ENCODE measurements around the gene ELN.

The ELN gene

GRCh38 chr7:74051629-74052410 is 23.8 kb downstream of the ELN start:
- H3K27ac ChIP-seq (ENCODE audit: insufficient read depth, low read depth, low read length, poor library complexity, severe bottlenecking): no peak overlapping the region
- no peaks in the 10 kb centered on the region for H3K36me3 ChIP-seq (ENCODE audit: control insufficient read depth, insufficient read depth, low read length)
- no peak overlapping the region for H3K4me3 ChIP-seq (ENCODE audit: insufficient read depth, low read depth, low read length)
- 62 to 66% methylated on average over 16 of the region's 16 CpGs for WGBS, 2 experiments
- H3K9me3 ChIP-seq (ENCODE audit: control insufficient read depth, low read length): no peaks in the 10 kb centered on the region
- H3K4me1 ChIP-seq (ENCODE audit: control insufficient read depth, insufficient read depth, low read length): no peaks in the 10 kb centered on the region
- no peaks in the 10 kb centered on the region for H3K27me3 ChIP-seq (ENCODE audit: control insufficient read depth, insufficient read depth, low read length, poor library complexity, severe bottlenecking)

- no peaks in the 10 kb centered on the region for H3K36me3 ChIP-seq (ENCODE audit: control insufficient read depth, insufficient read depth, low read length)
- no peak overlapping the region for H3K27ac ChIP-seq (ENCODE audit: insufficient read depth, low read depth, low read length, poor library complexity, severe bottlenecking)
- no peaks in the 10 kb centered on the region for H3K4me1 ChIP-seq (ENCODE audit: control insufficient read depth, insufficient read depth, low read length)
- no peak overlapping the region for H3K4me3 ChIP-seq (ENCODE audit: insufficient read depth, low read depth, low read length)
- no peaks in the 10 kb centered on the region for H3K27me3 ChIP-seq (ENCODE audit: control insufficient read depth, insufficient read depth, low read length, poor library complexity, severe bottlenecking)
- no peaks in the 10 kb centered on the region for H3K9me3 ChIP-seq (ENCODE audit: control insufficient read depth, low read length)
- 82% methylated on average over 1 of the region's 1 CpG for WGBS, 2 experiments
These were observed 24.7 kb downstream of the ELN start for GRCh38 chr7:74052628-74053027.

GRCh38 chr7:74053589-74054186 is 25.7 kb downstream of the ELN start:
- no peaks in the 10 kb centered on the region for H3K9me3 ChIP-seq (ENCODE audit: control insufficient read depth, low read length)
- H3K36me3 ChIP-seq (ENCODE audit: control insufficient read depth, insufficient read depth, low read length): no peaks in the 10 kb centered on the region
- H3K4me1 ChIP-seq (ENCODE audit: control insufficient read depth, insufficient read depth, low read length): no peaks in the 10 kb centered on the region
- peaks cover 5% of the 10 kb centered on the region for H3K27me3 ChIP-seq (ENCODE audit: control insufficient read depth, insufficient read depth, low read length, poor library complexity, severe bottlenecking)
- 93 to 94% methylated on average over 3 of the region's 3 CpGs for WGBS, 2 experiments
- no peak overlapping the region for H3K4me3 ChIP-seq (ENCODE audit: insufficient read depth, low read depth, low read length)
- no peak overlapping the region for H3K27ac ChIP-seq (ENCODE audit: insufficient read depth, low read depth, low read length, poor library complexity, severe bottlenecking)

DNA sequence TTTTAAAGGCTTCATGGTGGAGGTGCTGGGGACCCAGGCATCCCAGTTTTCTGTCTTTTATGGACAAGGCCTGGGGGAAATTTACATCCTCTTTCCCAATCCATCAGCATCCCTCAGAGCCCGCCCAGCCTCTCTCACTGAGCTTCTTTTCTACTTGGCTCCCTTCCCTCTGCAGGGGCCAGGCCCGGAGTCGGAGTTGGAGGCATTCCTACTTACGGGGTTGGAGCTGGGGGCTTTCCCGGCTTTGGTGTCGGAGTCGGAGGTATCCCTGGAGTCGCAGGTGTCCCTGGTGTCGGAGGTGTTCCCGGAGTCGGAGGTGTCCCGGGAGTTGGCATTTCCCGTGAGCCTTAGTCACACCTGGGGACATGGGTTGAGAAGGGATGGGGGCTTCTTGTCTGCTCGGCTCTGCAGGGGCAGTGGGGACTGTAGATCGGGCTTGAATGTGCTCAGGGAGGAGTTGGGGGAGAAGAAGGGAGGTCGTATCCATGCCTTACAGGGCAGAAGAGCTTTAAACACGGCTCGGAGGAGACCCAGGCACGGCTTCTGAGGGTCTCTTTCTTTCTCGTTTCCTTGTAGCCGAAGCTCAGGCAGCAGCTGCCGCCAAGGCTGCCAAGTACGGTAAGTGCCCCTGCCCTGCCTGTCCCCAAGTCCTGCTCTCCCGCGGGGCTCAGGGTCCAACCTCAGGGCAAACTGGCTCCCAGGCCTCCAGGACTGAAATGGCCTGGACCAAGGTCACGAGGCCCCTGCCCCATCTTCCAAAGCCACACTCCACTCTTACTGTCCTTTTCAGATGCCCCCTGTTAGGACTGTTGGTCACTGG is 28.3 kb downstream of the ELN start:
- Histone ChIP-seq H3K27me3 (ENCODE audit: control insufficient read depth, insufficient read depth, low read length, poor library complexity, severe bottlenecking) (peaks cover 5% of the 10 kb centered on the region), H3K36me3 (ENCODE audit: control insufficient read depth, insufficient read depth, low read length) (no peaks in the 10 kb centered on the region), H3K9me3 (ENCODE audit: control insufficient read depth, low read length) (no peaks in the 10 kb centered on the region), H3K27ac (ENCODE audit: insufficient read depth, low read depth, low read length, poor library complexity, severe bottlenecking) (no peak overlapping the region), H3K4me3 (ENCODE audit: insufficient read depth, low read depth, low read length) (no peak overlapping the region), H3K4me1 (ENCODE audit: control insufficient read depth, insufficient read depth, low read length) (no peaks in the 10 kb centered on the region)
- 84 to 85% methylated on average over 26 of the region's 26 CpGs for WGBS, 2 experiments

- H3K36me3 ChIP-seq (ENCODE audit: control insufficient read depth, insufficient read depth, low read length): no peaks in the 10 kb centered on the region
These were observed 29.4 kb downstream of the ELN start for GRCh38 chr7:74057216-74057925.

GRCh38 chr7:74057987-74058386 is 30.0 kb downstream of the ELN start:
- Histone ChIP-seq H3K4me1 (ENCODE audit: control insufficient read depth, insufficient read depth, low read length) (no peaks in the 10 kb centered on the region), H3K36me3 (ENCODE audit: control insufficient read depth, insufficient read depth, low read length) (no peaks in the 10 kb centered on the region), H3K27ac (ENCODE audit: insufficient read depth, low read depth, low read length, poor library complexity, severe bottlenecking) (no peak overlapping the region), H3K9me3 (ENCODE audit: control insufficient read depth, low read length) (no peaks in the 10 kb centered on the region), H3K4me3 (ENCODE audit: insufficient read depth, low read depth, low read length) (no peak overlapping the region), H3K27me3 (ENCODE audit: control insufficient read depth, insufficient read depth, low read length, poor library complexity, severe bottlenecking) (peaks cover 5% of the 10 kb centered on the region)
- WGBS, 2 experiments: 85 to 91% methylated on average over 1 of the region's 1 CpG

More at GRCh38 chr7:74057216-74057925, 29.4 kb downstream of the ELN start:
- H3K4me1 ChIP-seq (ENCODE audit: control insufficient read depth, insufficient read depth, low read length): no peaks in the 10 kb centered on the region
- no peak overlapping the region for H3K4me3 ChIP-seq (ENCODE audit: insufficient read depth, low read depth, low read length)
- H3K9me3 ChIP-seq (ENCODE audit: control insufficient read depth, low read length): no peaks in the 10 kb centered on the region
- 91 to 92% methylated on average over 11 of the region's 11 CpGs for WGBS, 2 experiments
- H3K27ac ChIP-seq (ENCODE audit: insufficient read depth, low read depth, low read length, poor library complexity, severe bottlenecking): no peak overlapping the region
- H3K27me3 ChIP-seq (ENCODE audit: control insufficient read depth, insufficient read depth, low read length, poor library complexity, severe bottlenecking): peaks cover 5% of the 10 kb centered on the region

DNA sequence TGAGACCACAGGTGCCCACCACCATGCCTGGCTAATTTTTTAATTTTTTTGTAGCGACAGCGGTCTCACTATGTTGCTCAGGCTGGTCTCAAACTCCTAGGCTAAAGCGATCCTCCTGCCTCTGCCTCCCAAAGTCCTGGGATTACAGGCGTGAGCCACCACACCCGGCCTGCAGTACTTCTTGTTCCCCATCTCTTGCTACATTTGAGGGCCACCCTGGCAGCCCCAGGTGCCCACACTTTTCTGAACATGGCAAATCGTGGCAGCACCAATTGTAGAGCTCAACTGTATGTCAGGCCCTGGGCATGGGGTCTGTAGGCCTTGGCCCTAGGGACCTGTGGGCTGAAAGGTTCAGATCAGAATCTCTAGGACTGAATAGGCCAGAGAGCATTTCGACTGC is 30.5 kb downstream of the ELN start:
- Histone ChIP-seq H3K4me3 (ENCODE audit: insufficient read depth, low read depth, low read length) (no peak overlapping the region), H3K27ac (ENCODE audit: insufficient read depth, low read depth, low read length, poor library complexity, severe bottlenecking) (no peak overlapping the region), H3K36me3 (ENCODE audit: control insufficient read depth, insufficient read depth, low read length) (no peaks in the 10 kb centered on the region), H3K4me1 (ENCODE audit: control insufficient read depth, insufficient read depth, low read length) (no peaks in the 10 kb centered on the region), H3K9me3 (ENCODE audit: control insufficient read depth, low read length) (no peaks in the 10 kb centered on the region), H3K27me3 (ENCODE audit: control insufficient read depth, insufficient read depth, low read length, poor library complexity, severe bottlenecking) (peaks cover 5% of the 10 kb centered on the region)
- 89 to 92% methylated on average over 7 of the region's 7 CpGs for WGBS, 2 experiments

GRCh38 chr7:74059037-74059436 is 31.1 kb downstream of the ELN start:
- H3K9me3 ChIP-seq (ENCODE audit: control insufficient read depth, low read length): no peaks in the 10 kb centered on the region
- no peaks in the 10 kb centered on the region for H3K36me3 ChIP-seq (ENCODE audit: control insufficient read depth, insufficient read depth, low read length)
- no peak overlapping the region for H3K4me3 ChIP-seq (ENCODE audit: insufficient read depth, low read depth, low read length)
- no peaks in the 10 kb centered on the region for H3K4me1 ChIP-seq (ENCODE audit: control insufficient read depth, insufficient read depth, low read length)
- H3K27ac ChIP-seq (ENCODE audit: insufficient read depth, low read depth, low read length, poor library complexity, severe bottlenecking): no peak overlapping the region
- WGBS, 2 experiments: 78 to 81% methylated on average over 2 of the region's 2 CpGs
- H3K27me3 ChIP-seq (ENCODE audit: control insufficient read depth, insufficient read depth, low read length, poor library complexity, severe bottlenecking): peaks cover 5% of the 10 kb centered on the region

- H3K27me3 ChIP-seq (ENCODE audit: control insufficient read depth, insufficient read depth, low read length, poor library complexity, severe bottlenecking): peaks cover 5% of the 10 kb centered on the region
- H3K36me3 ChIP-seq (ENCODE audit: control insufficient read depth, insufficient read depth, low read length): no peaks in the 10 kb centered on the region
- WGBS, 2 experiments: 86 to 87% methylated on average over 21 of the region's 21 CpGs
- H3K4me3 ChIP-seq (ENCODE audit: insufficient read depth, low read depth, low read length): no peak overlapping the region
- H3K27ac ChIP-seq (ENCODE audit: insufficient read depth, low read depth, low read length, poor library complexity, severe bottlenecking): no peak overlapping the region
- H3K4me1 ChIP-seq (ENCODE audit: control insufficient read depth, insufficient read depth, low read length): no peaks in the 10 kb centered on the region
- no peaks in the 10 kb centered on the region for H3K9me3 ChIP-seq (ENCODE audit: control insufficient read depth, low read length)
These were observed 32.0 kb downstream of the ELN start for GRCh38 chr7:74059681-74060588.

Measured in ectodermal cell (in vitro differentiated cells).